GM12872 (cell line): ENCODE measurements around the gene SEMA3B.

ENCODE experiments used
- CTCF ChIP-seq: IDR thresholded peaks from 3 replicates; pipeline ENCODE4 v1.5.1; 2011; ENCODE audit warnings: low read depth, mild to moderate bottlenecking, low read length, moderate library complexity; ENCODE audit not compliant: insufficient read depth

Gene SEMA3B

GRCh38 chr3:50266836-50267235 lies 2.1 kb upstream of the SEMA3B start:
- TF ChIP-seq CTCF: no peak

GRCh38 chr3:50267280-50267913 lies 1.6 kb upstream of the SEMA3B start:
- TF ChIP-seq CTCF: no peak

GRCh38 chr3:50268276-50268675 lies 671 bp upstream of the SEMA3B start:
- TF ChIP-seq CTCF: no peak

- no peak for TF ChIP-seq CTCF
Measured at GRCh38 chr3:50269460-50269859, 513 bp downstream of the SEMA3B start.

- no peak for TF ChIP-seq CTCF
Measured at GRCh38 chr3:50269977-50270413, 1.0 kb downstream of the SEMA3B start.

GRCh38 chr3:50270422-50271224 lies 1.7 kb downstream of the SEMA3B start:
- TF ChIP-seq CTCF: no peak

GRCh38 chr3:50271314-50271936 lies 2.5 kb downstream of the SEMA3B start:
- TF ChIP-seq CTCF: no peak
